HG03432 (cell line): ENCODE measurements around the gene SNAPC1.
A peak's percentile ranks its signal among the peaks of the same experiment; 100 is the strongest.

ENCODE experiments used
- ATAC-seq: cut with Tn5 transposase; IDR thresholded peaks from one replicate; pipeline ENCODE4 v1.9.1; 2021; ENCODE audit warnings: mild to moderate bottlenecking, moderate library complexity; ENCODE audit not compliant: unreplicated experiment

Gene SNAPC1

DNA sequence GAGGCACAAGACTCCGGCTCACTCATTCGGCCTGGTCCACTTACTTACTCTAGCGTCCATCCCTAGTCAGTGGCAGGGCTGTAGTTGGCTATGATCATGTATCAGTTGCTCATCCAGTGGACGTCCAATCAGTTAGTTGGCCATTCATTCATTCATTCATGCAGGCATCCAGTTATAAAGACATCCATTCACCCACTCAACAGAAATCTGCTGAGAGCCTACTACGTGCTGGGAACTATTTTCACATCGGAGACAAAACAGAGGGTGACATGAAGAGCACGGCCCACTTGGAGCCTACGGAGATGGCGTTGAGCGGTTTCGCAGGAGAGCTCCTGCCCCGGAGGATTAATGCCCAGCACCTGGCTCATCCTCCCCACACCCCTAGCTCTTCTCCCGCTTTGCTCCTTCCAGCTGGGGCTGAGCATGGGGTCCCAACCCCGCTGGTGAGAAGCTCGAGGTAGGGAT lies 49.7 kb downstream of the SNAPC1 start:
- ATAC-seq = no peak

DNA sequence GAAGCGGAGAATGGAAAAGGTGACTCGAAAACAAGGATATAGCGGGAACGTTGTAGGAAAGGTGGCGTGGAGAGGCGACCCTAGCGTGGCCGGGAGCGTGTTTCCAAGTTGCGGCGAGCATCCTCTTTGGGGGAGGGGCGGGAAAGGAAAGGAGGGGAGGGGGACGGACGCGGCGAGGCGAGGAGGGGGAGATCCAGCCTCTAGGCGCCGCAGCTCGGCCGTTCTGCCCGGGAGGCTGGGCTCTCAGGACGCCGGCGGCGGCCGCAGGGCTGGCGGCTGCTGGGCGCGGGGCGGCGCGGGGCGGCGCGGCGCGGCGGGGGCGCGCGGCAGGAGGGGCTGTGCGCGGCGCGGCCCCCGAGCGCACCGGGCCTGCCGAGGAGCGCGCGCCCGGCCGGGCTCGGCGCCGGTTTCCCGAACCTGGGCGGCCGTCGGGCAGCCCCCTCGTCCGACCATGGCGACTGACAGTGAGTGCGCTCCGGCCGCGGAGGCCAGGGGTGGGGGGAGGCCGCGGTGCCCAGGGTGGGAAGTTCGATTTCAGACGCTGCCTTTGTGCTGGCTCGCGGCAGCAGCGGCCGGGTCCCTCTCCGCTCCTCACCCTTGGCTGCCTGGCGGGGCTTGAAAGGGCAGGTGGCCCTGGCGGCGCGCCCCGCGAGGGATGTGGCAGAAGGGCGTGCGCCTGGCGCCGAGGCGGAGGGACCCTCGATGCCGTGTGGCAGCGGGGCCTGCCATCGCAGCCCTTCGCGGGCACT lies 50.3 kb downstream of the SNAPC1 start, which contains the start of gene SYT16:
Gene SYT16 (plus strand): TSS at position 357 of the 749 bp plus-strand sequence.
- ATAC-seq = no peak

DNA sequence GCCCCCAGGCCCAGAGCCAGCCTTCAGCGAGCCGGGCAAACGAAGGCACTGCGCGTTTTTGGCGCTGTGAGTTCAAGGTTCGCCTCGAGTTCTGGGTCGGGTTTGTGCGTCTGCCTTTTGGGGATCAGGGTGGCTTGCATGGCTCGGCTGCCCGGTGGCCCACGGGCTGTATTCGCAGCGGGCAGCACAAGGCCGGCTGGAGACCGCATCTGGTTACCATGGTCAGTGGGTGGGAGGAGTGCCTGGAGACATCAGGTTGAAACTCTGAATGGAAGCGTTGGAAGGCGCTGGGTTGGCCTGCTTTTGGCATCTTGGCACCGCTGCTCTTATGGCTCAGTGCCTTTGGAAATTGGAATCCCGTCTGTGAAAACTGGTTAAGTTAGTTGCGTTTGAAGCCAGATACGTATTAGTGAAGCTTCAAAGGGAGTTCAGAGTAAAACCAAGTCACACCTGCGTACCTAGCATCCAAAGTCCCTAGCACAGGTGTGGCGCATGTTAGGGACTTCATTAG lies 50.9 kb downstream of the SNAPC1 start:
- ATAC-seq = no peak

DNA sequence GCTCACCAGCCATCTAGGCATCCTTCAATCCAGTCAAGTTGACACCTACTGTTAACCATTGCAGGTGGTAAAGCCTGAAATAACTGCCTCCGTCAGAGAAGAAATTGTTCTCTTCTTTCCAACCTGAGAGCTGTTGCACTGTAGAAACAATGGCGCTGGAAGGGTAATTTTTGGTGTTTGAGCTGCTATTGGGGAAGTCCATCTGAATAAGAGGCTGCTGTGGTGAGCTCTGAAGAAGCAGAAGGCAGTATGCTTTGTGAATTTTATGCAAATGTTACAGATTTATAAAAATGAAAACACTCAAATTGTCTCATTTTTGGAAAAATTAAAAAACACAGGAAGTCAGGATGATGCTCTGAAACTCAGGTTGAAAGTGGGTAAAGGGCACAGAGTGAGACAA lies 60.2 kb downstream of the SNAPC1 start:
- ATAC-seq = no peak

DNA sequence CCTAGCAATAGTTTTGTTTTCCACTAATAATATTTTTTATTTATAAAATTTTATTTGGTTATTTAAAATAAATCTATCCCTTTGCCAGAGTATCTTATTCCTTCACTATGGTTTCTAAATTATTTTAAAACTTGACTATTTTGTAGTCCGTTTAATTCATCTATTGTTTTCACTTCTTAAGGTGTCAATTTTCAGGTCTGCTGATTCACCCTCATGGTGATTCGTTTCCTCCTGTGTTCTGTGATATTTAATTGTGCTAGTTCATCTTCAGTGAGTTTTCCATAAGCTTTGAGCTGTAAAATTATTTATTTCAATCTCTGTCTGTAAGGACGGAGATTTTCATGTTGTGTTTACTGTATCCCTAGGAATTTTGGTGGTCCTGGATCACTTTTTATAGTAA lies 70.6 kb downstream of the SNAPC1 start:
- no peak for ATAC-seq

DNA sequence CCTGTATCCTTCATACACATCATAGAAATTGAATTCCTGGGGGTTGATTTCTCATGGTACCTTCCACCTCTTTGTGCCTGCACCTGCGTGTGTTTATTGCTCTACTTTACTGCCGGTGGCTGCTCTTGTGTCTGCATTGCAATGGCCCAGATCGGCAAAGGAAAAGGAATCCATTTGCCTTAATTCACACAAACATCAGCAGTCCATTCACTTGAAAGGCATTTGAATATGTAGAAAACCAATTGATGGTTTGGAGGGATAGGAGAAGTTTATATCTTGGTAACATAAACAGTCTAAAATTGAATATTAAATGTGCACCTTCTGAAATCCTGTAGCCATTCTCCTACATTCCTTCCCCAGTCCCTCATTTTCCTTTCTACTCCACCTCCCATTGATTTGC lies 74.0 kb downstream of the SNAPC1 start:
- ATAC-seq = no peak

DNA sequence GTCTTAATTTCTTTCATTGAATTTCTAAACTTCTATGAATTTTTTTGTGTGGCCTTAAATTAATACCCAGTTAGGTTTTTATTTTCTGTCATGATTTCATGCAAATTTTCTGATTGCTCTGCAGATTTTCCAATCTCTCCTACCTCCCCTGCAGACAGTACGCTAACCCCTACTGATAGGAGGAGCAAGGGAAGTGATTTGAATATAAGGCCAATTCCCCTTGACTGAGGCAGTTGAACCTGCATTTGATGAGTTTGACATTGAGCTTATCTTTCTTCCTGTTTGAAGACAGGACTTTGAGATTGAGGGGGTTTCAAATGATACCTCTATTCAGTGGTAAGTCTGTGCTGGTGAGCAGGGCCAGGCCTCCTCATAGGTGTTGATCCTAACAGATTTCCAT lies 74.6 kb downstream of the SNAPC1 start:
- no peak for ATAC-seq

DNA sequence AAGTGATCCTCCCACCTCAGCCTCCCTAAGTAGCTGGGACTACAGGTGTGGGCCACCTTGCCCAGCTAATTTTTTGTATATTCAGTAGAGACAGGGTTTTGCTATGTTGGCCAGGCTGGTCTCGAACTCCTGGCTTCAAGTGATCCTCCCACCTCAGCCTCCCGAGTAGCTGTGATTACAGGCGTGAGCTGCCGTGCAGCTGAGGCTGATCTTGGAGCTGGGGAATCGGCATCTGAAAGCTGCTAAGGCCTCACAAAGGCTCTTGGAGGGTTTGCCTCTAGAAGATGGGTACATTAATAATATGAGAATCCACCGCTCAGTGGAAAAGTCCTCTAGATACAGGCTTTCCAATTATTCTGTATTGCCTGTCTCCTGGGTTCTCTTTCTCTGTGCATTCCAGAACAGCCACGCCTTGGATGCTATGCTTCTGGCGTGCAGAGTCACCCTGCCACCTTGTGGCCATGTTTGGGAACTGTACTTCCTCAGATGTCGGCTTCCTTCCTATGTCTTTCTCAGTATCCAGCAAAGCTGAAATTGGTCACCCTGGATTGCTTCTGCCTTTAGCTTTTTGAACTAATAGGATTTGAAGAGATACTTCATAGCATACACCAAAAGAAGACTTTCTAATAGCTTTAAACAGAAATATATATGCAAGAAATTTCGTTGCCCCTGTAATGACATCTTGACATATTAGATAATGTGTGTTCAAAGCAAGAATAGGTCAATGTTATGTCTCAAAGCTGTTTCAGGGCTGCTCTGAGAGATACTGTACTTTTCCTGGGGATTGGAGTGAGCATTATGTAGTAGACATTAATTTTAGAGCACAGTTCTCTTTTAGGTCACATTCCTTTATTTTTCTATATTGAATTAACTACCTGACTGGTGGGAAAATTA lies 75.4 kb downstream of the SNAPC1 start:
- ATAC-seq = peak; percentile 93

DNA sequence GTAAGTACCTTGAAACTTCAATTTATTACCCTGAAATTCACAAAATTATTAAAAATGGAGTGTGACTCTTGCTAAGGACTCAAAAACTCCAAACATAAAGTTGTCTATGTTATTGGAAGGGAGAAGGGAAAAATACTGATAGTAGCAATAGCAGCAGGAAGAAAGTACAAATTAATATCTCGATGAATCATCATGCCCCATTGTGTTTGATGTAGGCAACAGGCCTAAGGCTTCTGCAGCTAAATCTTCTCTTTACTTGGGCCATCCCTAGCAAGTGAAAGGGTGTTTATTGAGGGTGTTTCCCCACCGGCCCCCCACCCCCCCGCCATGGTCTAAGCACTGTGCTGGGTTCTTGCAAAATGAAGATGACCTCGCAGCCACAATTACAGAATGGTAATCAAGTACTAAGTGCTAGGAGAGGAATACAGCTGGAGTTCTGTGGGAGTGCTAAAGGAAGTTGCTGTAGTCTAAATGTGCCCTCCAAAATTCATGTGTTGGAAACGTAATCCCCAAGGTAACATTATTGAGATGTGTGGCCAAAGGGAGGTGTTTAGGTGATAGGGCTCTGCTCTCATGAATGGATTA lies 76.5 kb downstream of the SNAPC1 start:
- ATAC-seq = no peak

DNA sequence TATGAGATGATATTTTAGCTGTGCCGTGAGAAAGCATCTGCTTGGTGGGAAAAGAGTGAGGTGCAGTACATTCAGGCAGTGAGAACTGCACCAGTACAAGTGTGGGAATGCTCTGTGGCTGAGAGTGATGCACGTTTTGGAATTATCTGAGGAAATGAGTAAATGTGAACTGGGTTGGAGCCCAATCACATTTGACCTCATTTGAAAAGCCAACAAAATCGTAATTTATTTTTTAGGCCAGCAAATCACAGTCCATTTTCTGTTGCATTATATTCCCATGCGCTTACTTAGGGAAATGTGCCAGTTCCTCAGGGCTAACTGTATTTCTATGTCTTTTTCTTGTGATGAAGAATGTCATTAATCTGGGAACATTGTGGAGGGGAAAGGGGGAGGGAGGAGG lies 77.3 kb downstream of the SNAPC1 start:
- no peak for ATAC-seq

DNA sequence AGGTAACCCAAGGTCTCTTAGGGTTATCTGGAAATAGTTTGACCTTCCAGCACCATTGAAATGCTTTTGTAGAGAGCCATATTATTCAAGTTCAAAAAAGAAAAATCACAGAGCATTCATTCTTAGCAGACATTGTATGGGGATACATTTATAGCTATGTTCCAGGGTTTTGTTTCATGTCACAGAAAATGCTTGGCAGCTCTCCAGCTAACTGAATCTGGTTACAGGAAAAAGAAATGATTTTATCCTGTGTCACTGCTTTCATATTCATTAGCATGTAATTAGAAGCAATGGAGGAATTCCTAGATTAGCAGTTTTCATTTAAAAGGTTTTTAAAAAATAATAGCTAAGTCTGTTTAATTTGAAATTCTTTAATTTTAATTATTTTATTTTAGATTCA lies 78.9 kb downstream of the SNAPC1 start:
- no peak for ATAC-seq
